ENCODE data around the gene SPDL1.
A peak's percentile ranks its signal among the peaks of the same experiment; 100 is the strongest.

The SPDL1 gene

GRCh38 chr5:169569513-169569912 lies 14.1 kb upstream of the SPDL1 start:
- no peak for DNase-seq (ENCODE audit: low read depth)
- no peak overlapping the region for H3K4me3 ChIP-seq (ENCODE audit: low read depth, low read length)
- no peak for TF ChIP-seq CTCF (IDR thresholded peaks at IDR 0.05; ENCODE audit: control insufficient read depth, extremely low read depth, insufficient read depth)

GRCh38 chr5:169571355-169571754 lies 12.2 kb upstream of the SPDL1 start:
- no peak for DNase-seq (ENCODE audit: low read depth)
- no peak overlapping the region for H3K4me3 ChIP-seq (ENCODE audit: low read depth, low read length)
- no peak for TF ChIP-seq CTCF (IDR thresholded peaks at IDR 0.05; ENCODE audit: control insufficient read depth, extremely low read depth, insufficient read depth)

- H3K4me3 ChIP-seq (ENCODE audit: low read depth, low read length), result no peak overlapping the region
- no peak for DNase-seq (ENCODE audit: low read depth)
- no peak for TF ChIP-seq CTCF (IDR thresholded peaks at IDR 0.05; ENCODE audit: control insufficient read depth, extremely low read depth, insufficient read depth)
Measured at GRCh38 chr5:169574134-169574646, 9.4 kb upstream of the SPDL1 start.

- no peak overlapping the region for H3K4me3 ChIP-seq (ENCODE audit: low read depth, low read length)
- DNase-seq (ENCODE audit: low read depth), result no peak
Measured at GRCh38 chr5:169576181-169576598, 7.4 kb upstream of the SPDL1 start.

GRCh38 chr5:169577951-169578350 lies 5.6 kb upstream of the SPDL1 start:
- TF ChIP-seq CTCF (IDR thresholded peaks at IDR 0.05; ENCODE audit: control insufficient read depth, extremely low read depth, insufficient read depth), result peak; percentile 44
- no peak for DNase-seq (ENCODE audit: low read depth)

More at GRCh38 chr5:169576181-169576598, 7.4 kb upstream of the SPDL1 start:
- no peak for TF ChIP-seq CTCF (IDR thresholded peaks at IDR 0.05; ENCODE audit: control insufficient read depth, extremely low read depth, insufficient read depth)

GRCh38 chr5:169580964-169581363 lies 2.6 kb upstream of the SPDL1 start:
- TF ChIP-seq CTCF (IDR thresholded peaks at IDR 0.05; ENCODE audit: control insufficient read depth, extremely low read depth, insufficient read depth), result no peak
- no peak for DNase-seq (ENCODE audit: low read depth)
- H3K4me3 ChIP-seq (ENCODE audit: low read depth, low read length), result no peak overlapping the region

More at GRCh38 chr5:169577951-169578350, 5.6 kb upstream of the SPDL1 start:
- no peak overlapping the region for H3K4me3 ChIP-seq (ENCODE audit: low read depth, low read length)

- DNase-seq (ENCODE audit: low read depth), result no peak
- no peak overlapping the region for H3K4me3 ChIP-seq (ENCODE audit: low read depth, low read length)
- TF ChIP-seq CTCF (IDR thresholded peaks at IDR 0.05; ENCODE audit: control insufficient read depth, extremely low read depth, insufficient read depth), result peak; percentile 67
Measured at GRCh38 chr5:169581580-169582227, 1.9 kb upstream of the SPDL1 start.

Measured in LNCaP clone FGC (cell line).